HG03066 (cell line): ENCODE results near the gene PSMC3.

Experiments
- ATAC-seq: cut with Tn5 transposase; IDR thresholded peaks from one replicate; pipeline ENCODE4 v1.9.1; 2021; ENCODE audit warnings: low read depth; ENCODE audit not compliant: unreplicated experiment

PSMC3 gene

DNA sequence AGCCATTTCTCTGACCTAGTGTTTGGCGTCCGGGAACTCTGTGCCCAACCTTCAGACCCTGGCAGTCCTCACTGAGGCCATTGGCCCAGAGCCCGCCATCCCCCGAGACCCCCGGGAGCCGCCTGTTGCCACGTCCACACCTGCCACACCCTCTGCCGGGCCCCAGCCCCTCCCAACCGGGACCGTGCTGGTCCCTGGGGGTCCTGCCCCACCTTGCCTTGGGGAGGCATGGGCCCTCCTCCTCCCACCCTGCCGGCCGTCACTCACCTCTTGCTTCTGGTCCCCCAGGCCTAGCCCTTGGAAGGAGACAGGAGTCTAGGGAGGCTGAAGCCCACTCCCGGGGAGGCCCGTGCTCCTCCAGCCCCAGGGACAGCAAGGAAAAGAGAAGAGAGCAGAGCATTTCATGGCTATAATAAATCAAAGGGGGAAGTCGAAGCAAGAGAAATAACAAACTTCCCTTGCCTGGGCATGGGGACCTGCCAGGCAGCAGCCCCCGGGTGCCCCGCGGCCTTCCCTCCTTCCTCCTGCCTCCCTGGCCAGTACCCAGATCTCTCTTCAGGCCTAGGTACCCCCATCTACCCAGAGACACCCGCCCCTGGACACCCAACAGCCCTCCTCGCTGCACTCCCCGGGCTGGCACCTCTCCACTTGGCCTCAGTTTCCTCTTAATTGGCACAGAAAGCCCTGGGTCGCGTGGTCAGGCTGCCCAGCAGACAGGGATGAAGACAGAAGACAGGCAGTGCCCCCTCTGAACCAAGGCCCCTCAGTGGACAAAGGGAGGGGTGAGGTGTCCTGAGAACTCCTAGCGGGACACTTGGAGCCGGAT, 30.8 kb downstream of the PSMC3 start:
- ATAC-seq, result no peak

DNA sequence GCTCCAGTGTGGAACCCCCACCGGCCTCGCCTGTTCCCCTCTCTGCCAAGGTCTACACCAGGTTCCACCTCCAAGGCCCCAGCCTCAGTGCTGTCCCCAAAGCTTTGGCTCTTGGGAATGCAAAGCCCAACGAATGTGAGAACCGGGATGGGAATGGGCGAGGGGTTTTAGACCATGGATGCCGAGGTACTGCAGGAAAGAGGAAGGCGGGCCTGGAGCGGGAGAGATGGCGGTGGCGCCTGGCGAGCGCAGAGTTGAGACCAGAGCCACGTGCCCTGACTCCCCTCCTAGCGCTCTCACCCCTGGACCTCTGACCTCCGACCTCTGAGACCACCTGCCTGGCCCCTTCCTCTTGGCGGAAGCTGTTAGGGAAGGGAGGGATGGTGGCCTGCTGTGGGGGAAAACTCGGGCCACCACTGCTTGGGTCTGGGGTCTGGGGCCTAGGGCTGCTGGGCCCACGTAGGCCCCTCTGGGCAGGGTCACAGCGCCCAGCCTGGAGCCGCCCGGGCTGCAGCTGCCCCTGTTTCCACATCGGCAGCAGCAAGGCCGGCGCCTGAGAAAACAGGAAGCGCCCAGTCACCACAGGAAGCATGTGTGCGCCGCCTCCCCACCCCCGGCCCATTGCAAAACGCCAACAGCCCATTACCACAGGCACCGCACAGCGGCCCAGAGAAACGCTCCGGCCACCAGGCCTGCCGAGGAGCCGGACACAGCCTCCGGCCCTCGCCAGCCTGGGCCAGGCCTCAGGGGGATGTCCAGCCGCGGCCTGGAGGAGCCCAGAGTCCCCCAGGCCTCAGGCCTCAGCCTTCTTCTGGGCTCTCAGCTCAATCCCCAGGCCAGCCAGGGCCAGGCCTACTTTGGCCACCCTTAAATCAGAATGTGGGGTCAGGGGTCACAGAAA, 31.7 kb downstream of the PSMC3 start:
- ATAC-seq, result peak; percentile 63

DNA sequence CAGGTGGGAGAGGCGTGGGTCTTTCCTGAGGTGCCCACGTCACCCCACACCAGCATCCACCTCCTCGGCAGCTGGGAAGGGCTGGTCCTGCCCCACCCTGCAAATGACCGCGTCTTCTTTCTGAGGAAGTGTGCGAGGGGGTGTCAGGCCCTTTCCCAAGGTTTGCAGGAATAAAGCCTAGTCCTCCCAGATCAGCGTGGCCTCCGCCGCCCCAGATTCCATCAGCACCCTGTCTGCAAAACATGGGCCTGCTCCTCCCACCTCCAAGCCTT, 32.3 kb downstream of the PSMC3 start:
- no peak for ATAC-seq

DNA sequence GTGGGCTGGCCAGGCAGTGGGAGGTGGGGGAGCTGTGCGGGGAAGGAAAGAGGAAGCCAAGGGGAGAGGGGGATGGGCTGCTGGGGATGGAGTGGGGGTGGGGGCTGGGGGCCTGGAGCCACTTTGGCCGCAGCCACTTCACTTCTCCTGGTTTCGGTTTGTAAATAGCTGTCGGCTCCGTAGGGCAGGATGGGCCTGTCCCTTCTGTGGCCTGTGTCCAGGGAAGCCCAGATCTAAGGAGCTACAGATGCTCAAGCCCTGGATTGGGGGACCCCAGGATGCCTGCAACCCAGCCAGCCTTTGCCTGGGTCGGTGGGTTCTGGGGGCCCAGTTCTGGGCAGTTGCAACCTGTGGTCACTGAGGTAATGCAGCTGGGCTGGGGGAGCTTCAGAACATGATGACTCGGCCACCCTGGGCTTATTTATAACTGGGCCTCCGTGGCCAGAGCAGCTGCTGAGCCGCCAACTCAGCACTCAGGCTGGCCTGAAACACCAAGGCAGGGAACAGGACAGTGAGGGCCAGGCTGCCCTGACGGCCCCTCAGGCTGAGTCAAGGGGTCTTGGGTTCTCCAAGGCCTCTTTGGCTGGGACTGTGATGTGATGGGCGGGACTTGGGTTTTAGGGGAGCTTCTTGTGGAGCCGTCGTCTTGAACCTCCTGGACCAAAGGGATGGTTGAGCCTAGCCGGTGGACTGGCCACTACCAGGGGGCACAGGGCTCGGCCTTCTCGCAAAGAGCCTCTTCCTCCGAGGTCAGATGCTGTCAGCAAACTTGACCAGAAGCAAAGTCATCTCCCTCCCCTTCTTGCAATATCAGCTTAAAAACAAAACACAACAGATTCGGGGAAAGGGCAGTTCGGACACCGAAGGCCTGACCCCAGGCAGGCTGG, 32.8 kb downstream of the PSMC3 start:
- ATAC-seq, result no peak

DNA sequence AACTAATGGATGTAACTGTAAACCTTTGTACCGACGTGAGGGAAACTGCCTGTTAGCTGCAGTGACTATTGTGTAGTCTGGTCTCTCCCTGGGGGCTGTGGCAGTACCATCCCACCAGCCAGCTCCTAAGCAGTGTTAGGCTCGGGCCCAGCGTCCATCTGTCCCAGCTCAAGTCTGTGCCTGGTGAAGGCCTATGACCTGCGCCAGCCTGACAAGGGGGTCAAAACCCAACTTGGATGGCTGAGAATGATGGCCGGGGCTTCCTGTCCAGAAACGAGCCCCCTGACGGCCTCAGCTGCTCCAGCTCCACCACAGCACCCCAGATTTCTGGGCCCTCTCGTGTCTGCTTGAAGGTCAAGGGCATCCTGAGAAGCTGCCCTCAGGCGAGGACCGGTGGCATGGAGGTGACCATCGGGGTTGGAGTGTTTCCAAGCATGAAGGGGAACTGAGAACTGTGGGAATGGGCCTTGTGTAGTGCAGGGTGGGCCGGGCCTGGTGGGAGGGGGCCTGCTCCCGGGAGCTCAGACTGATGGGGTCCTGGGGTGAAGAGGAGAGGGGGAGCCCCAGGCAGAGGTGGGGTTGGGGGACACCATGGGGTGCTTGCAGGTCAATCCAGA, 33.6 kb downstream of the PSMC3 start:
- ATAC-seq, result no peak

DNA sequence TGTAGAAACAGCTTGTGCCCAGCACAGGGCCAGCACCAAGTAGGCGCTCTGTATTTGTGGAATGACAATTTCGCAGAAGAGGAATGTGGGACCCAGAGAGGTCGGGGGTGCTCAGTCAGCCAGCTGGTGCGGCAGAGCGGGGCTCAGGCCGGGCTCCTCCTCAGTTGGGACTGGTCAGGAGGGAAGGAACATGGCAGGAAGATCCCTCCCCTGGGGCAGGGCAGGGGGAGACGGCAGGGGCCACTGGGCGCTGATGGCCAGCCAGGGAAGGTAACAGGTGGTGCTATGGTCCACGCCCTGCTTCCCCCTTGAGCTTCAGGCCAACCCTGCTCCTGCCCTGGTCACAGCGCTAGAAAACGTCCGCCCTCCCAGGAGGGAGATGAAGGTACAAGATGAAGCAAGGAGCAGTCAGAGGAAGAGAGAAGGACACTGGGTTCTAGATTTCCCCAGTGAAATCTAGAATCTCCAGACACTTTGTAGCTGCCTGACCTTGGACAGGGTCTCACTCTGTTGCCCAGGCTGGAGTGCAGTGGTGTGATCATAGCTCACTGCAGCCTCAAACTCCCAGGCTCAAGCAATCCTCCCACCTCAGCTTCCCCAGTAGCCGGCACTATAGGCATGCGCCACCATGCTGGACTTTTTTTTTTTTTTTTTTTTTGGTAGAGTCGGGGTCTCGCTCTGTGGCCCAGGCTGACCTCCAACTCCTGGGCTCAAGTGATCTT, 34.4 kb downstream of the PSMC3 start:
- ATAC-seq, result no peak

DNA sequence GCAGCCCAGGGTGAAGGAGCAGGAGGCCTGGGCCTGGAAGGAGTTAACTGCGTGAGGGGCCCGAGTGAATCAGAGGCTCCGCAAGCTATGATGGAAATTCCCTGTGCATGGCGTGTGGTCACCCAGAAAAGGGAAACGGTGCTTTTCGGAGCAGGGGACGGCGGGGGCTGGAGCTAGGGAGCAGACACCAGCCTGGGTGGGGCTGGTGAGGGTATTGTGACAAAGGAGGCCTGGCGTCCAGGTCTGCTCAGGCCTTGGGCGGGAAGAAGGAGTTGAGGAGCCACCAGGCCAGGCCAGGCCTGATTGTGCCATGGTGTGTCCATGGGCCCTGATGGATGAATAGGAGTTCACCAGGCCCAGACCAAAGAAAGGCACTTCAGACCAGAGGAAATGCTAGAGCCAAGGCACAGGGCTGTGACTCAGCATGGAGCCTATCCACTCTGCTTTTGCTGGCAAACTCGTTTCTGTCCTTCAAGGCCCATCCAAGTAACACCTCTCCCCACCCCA, 35.1 kb downstream of the PSMC3 start:
- ATAC-seq, result no peak

DNA sequence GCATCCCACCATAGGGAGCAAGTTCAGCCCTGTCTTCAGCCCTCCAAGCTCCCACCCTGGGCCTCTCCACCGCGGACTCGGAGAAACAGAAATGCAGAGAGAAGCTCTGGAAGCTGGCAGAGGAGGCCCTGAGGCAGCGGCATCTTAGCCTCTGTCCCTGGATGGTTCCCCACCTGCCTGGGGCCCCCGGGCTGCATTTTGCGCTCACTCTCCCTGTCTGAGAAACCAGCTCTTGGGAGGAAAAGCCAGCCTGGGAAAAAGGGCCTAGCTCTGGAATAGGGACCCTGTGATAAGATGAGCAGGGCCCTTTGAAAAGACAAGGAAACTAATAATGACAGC, 35.8 kb downstream of the PSMC3 start:
- ATAC-seq, result no peak

DNA sequence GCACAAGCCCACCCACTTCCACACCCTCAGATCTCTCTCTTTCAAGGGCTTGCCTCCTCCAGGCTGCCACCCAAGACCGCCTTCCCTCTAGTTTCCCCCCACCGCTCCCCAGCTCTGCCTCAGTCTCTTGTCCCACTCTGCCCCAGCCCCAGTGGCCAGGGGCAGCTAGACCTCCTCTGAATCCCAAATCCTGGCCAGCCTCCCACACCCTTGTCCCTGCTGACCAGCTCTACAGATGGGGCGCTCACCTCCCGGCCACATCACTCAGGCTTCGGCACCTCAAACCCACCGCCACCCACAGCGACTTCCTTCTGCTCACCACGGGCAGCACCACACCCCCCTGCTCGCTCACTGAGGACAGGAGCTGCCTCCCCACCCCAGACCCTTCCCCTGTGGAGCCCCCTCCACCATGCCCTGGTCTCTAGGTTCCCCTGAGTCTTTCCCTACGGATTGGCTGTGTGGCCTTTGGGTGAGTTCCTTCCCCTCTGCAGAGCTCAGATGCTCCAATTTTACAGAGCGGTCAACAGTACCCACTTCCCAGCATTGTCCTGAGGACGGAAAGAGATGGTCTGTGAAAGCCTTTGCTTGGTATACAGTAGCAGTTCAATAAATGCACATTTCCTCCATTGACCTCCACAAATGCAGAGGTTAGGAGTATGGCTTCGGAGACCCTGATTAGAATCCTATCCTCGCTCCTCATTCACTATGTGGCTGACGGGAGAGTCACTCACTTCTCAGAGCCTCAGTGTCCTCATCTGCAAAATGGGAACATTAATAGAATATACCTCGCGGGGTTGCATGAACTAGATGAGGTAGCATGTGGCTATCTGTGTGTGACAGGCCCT, 36.4 kb downstream of the PSMC3 start:
- ATAC-seq, result no peak

DNA sequence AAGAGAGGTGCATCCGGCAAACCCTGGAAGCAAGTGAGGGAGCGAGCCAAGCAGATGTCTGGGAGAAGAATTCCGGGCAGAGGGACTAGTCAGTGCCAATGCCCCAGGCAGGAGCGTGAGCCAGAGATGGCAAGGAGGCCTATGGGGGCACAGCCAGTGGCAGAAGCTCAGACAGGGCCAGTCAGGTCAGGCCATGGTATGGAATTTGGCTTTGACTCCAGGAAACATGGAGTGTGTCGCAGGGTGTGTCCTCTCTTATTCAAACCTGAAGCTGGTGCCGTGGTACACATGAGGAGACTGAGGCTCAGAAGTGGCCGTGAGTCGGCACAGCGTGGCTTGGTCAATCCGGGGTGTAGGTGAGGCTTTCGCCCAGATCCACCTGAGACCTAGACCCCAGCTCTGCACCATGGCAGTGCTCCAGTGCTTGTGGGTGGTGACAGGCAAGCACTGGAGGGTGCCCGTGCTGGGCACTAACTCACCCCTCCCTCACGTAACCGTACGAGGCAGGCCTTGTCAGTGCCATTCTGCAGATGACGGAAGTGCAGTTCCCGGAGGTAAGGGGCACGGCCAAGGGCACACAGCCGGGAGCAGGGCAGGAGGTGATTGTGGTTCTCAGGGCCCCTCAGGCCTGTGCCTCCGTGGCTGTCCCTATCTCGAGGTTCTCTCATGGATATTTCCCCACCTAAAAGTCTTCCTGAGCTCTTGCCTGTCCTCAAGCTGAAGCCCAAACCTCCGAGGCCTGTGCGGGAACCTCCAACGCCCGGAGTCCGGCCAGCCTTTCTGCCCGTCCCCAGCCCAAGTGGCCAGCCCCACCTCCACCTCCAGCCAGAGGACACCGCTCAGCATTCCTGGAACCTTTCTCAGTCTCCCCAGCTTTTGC, 37.3 kb downstream of the PSMC3 start:
- no peak for ATAC-seq

DNA sequence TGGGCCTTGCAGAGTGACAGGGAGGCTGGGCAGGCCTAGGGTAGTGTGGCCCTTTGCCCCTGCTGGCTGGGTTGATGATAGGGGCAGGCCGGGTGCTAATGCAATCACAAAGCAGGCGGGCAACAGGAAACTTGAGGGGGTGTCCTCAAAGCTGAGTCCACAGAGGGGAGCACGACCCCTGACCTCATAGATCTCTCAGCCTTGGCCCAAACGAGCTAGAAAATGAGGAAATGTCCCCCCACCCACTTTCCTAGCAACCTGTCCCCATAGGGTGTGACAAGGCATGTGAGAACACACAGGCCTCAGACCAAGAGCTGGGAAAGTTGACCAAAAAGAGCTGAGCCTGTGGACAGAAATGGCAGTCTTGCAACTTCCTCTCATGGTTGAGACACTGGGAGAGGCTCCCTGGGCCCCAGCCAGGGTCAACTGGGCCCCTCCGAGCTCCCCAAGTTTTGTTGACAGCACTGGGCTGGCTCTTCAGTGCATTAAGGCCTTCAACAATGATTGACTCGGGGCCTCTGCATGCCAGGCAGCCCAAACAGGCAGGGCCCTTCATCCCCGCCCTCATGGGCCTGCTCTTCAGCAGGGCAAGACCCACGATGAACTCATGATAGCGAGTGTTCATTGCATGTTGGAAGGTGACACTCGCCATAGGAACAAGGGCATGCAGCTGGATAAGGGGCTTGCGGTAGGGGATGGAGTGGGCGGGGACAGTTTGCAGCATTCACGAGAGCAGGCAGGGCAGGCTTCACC, 38.1 kb downstream of the PSMC3 start:
- no peak for ATAC-seq

DNA sequence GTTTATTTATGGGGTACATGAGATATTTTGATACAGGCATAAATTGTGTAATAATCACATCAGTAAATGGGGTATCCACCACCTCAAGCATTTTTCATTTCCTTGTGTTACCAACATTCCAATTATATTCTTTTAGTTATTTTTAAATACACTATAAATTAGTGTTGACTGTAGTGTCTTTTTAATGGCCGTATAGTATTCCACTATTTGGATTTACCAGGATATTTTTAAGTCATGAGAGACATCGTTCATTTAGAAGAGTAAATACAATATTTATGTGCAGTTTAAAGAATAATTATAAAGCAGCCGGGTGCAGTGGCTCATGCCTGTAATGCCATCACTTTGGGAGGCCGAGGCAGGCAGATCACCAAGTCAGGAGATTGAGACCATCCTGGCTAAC, 41.7 kb downstream of the PSMC3 start:
- ATAC-seq, result no peak

DNA sequence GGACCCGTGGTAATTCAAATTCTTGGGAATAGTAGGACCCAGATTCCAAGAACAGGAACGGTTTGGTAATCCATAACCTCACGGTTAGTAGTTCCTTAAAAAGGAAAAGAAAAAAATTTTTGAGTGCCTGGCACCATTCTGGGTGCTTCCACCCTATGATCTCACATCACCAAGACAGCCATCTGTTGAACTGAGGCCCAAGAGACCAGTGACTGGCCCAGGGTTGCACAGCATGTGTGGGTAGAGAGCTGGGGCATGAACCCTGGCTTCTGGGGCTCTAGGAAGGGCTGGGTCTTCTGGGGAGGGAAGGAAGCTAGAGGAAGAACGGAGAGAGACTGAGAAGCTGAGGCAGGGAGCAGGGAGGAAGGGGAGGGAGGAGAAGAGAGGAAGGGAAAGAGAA, 43.2 kb downstream of the PSMC3 start:
- ATAC-seq, result no peak

DNA sequence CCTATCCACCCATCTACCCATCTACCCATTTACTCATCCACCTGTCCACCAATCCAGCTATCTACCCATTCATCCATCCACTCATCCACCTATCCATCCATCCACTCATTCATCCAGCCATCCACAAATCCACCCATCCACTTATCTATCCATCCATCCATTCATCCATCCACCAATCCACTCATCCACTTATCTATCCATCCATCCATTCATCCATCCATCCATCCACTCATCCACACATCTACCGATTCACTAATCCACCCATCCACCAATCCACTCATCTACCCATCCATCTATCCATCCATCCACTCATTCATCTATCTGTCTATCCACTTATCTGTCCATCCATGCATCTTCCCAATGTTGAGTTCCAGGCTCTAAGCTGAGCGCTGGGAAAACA, 46.2 kb downstream of the PSMC3 start:
- ATAC-seq, result no peak

DNA sequence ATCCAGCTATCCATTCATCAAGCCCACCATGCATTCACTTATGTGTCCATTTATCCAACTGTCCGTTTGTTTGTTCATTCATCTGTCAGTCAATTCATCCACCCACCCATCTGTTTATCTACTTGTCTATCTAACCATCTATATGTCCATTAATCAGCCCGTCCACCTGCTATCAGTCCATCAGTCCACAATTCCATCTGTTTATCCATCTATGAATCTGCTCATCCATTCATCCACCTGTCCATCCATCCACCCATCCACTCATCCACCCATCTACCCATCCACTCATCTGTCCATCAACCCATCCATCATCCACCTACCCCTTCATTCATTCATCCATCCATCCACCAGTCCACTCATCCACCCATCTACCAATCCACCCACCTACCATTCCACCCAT, 46.9 kb downstream of the PSMC3 start:
- no peak for ATAC-seq

DNA sequence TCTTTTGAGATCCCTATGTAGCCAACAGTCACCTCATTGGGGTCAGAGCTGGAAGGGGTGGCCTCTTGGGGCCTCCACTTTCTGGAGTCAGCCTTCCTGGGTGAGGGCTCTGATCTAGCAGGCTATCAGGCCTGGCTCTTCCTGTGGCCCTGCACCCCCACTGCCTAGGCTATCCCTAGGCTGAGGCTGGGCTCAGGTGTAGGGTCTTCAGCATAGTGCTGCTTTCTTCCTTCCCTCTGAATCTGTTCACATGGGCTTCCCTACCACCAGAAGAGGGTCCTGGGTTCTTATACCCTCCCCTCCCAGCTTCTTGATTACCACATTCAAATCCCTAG, 47.4 kb downstream of the PSMC3 start:
- ATAC-seq, result peak; percentile 9

DNA sequence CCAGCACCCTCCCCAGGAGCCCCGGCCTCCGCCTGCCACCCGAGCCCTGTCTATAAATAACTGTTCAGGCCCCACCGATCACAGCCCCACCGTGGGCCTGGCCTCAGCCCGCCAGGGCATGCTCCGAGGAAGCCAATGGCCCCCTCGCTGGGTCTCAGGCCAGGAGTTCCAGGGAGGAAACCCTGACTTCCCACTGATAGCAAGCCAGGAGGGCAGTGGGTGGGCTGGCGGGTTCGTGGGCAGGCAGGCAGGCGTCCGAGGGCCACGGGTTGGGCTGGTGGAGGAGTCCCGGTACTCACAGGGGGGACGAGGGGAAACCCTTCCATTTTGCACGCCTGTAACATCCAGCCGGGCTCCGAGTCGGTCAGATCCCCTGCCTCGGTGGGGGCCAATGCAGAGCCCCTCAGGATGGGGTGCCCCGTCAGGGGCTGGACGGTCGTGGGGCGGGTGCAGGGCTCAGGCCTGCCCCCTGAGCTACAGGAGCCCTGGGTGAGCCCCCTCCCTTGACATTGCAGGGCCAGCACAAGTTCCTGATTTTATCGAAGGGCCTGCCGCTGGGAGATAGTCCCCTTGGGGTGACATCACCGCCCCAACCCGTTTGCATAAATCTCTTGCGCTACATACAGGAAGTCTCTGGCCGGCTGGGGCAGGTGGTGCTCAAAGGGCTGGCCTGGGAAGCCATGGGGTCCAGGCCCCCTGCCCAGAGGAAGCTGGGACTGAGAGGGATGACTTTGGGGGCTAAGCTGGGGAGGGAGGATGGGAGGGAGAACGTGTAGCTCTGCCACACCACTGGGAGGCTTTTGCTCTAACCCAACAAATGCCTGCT, 48.0 kb downstream of the PSMC3 start, which contains the start of gene SPI1:
SPI1 (minus strand) TSS at position 538 of the 826 bp plus-strand sequence; CDS start at position 344, 194 bp downstream.
- ATAC-seq, result peak; percentile 81
